Choroid plexus epithelial cell (primary cell): Measurements from ENCODE around the gene BPGM.
A peak's percentile ranks its signal among the peaks of the same experiment; 100 is the strongest.

Source experiments
- DNase-seq: peaks from one replicate; pipeline ENCODE4 v3.0.0-alpha.2; 2010; ENCODE audit warnings: low read depth
- H3K4me3 ChIP-seq: 2 replicates; pipeline ENCODE4 v1.5.1; 2011; ENCODE audit warnings: low read depth, mild to moderate bottlenecking, control low read depth, low read length, moderate library complexity
- TF ChIP-seq, protein P1 (sequence below): conservative IDR thresholded peaks from 2 replicates; pipeline ENCODE4 v1.5.1; 2011; ENCODE audit warnings: low read depth, mild to moderate bottlenecking, control low read depth, inconsistent platforms, low read length, moderate library complexity

Gene BPGM

DNA sequence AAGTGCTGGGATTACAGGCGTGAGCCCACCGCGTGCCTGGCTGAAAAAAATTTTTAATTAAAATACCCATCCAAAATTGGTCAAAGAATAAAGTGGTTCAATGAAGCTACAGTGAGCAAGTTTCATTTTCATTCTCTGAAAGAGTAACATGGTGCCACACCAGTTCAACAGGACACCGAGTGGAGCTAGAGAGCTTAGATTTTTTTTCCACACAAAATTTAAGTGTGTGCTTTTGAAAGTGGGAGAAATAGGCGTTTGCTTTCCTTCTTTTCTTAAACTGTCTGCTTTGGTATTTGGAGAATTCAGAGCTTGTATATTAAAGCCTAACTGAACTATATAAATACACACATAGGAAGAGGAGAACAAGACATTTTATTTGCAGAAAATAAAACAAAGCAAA, 43.4 kb downstream of the BPGM start:
- peak; percentile 88 for DNase-seq
- H3K4me3 ChIP-seq = no peak overlapping the region

DNA sequence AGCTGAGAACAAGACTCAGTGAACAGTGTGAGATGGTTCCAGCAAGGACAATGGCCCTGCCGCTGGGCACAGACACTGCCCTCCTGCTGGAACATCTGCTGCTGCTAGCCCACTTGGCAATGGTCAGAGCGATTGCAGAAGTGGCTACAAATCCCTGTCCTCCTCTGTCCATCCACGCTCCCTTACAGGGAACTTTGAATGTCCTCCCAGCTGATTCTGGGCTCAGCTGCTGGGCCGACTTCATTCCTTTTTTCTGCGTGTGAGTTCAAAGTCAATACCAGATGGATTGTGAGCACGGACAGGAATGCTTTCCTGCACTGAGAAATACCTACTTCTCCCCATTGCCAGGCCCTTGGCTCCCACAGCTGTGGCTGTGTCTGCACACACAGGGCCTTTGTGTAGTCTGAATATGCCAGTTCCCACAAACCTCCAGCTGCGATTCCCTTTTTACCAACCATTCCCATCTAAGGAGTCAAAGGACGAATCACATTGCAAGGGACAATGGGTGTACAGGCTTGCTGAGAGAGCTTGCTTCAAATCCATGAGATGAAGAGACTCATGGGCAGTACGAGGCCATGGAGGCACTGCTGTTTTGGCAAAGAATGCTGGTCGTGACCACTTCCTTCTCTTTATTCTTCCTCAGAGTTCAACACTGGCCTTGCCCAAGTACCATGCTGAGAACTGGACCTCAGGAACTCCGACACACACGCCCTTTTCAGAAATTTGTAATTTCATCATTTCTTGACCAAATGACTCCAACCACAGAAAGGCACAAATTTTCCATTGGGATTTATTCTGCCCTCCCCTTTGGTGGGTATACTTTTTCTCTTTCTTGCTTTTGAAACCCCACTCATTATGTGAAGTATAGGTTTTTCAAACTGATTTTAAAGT, 44.2 kb downstream of the BPGM start:
- peak; percentile 50 for DNase-seq
- TF ChIP-seq, protein P1, sequence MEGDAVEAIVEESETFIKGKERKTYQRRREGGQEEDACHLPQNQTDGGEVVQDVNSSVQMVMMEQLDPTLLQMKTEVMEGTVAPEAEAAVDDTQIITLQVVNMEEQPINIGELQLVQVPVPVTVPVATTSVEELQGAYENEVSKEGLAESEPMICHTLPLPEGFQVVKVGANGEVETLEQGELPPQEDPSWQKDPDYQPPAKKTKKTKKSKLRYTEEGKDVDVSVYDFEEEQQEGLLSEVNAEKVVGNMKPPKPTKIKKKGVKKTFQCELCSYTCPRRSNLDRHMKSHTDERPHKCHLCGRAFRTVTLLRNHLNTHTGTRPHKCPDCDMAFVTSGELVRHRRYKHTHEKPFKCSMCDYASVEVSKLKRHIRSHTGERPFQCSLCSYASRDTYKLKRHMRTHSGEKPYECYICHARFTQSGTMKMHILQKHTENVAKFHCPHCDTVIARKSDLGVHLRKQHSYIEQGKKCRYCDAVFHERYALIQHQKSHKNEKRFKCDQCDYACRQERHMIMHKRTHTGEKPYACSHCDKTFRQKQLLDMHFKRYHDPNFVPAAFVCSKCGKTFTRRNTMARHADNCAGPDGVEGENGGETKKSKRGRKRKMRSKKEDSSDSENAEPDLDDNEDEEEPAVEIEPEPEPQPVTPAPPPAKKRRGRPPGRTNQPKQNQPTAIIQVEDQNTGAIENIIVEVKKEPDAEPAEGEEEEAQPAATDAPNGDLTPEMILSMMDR = no peak
- no peak overlapping the region for H3K4me3 ChIP-seq

More for the DNA sequence above, 43.4 kb downstream of the BPGM start:
- TF ChIP-seq, protein P1 = peak; percentile 77

DNA sequence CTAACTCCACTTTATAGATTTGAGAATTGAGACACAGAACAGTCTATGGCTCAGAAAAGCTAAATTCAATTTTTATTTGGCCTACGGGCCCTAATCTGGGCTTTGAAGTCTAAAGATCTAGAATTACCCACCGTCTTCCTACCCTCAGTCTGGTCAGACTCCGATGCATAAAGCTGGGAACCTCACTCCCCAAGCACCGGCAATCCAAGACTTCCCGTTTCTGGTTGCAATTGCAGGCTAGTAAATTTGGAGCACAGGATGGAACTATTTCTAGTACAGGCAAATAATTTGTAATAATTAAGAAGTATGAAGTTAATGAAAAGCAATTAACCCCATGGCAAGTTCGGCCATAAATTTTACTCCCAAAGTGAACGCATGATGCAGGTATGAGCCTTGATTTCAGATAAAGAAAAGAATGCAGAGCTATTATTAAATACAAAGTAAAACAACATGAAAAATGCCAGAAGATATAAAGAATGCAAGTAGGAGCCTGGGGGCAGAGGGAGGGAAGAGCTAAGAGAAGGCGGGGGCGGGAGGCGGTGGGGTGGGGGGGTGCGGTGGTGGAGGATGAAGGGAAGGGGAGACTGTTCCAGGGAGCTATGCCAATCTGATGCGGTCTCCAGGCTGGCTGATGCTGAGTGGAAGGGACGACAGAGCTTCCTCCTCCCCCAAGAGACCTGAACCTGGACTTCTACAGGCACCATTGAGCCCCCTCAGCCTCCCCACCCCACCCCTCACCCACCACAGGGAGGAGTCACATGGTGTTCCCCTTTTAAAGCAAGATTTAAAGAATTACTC, 45.1 kb downstream of the BPGM start:
- TF ChIP-seq, protein P1 = no peak
- no peak overlapping the region for H3K4me3 ChIP-seq
- peak; percentile 65 for DNase-seq

DNA sequence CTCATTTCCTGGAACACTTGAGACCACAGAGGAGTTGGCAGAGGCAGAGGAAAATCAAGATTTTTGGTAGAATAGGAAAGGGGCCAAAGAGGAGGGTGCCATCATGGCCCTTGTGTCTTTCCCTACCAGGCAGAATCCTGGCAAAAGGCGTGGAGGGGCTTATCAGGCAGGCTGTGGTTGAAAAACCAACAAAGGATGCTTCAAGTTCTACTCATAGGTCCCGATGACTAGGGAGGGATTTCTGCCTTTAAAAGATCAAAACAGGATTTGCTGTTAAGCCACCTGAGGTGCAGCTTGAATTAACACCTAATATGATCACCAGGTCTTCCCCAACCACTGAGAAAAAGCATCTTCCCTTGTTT, 45.7 kb downstream of the BPGM start:
- DNase-seq = peak; percentile 58
- no peak overlapping the region for H3K4me3 ChIP-seq
- TF ChIP-seq, protein P1 = no peak

DNA sequence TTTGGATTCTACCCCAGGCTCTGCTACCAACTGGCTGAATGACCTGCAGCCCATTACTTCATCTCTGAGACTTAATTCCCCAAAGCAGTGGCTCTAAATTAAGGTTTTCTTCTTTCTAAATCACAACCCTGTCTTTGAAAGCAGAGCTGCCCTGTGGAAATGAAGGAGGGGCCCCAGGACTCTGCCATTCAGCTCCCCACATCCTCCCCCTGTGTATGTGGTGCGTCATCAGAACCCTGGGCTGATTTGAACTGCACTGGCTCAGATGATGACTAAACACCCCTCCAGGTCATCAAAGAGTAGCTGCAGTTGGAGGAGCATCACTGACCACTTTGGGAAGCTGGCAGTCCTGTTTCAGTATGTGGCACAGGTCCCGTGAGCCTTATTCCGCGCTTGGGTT, 46.6 kb downstream of the BPGM start:
- H3K4me3 ChIP-seq = no peak overlapping the region
- DNase-seq = peak; percentile 88
- TF ChIP-seq, protein P1 = no peak

DNA sequence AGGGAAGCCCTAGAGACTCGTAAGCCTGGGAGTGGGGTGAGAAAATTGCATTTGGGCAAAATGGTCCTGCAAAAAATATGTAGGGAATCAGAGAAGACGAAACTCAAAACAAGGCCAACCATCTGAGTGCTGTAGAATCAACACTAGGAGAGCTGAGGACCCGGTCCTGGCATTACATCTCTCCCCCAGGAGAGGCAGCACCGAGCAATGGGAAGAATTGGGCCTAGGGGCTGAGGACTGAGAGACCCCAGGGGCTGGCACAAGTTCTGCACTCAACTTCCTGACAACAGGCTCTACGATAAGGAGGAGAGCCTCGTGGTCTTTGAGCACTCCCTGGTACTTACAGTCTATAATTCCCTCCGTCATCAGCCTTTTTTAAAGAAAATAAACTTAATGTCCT, 47.6 kb downstream of the BPGM start:
- TF ChIP-seq, protein P1 = peak; percentile 61
- no peak overlapping the region for H3K4me3 ChIP-seq
- no peak for DNase-seq
